PFSK-1 (cell line): ENCODE data around the gene FRMD4A.

Experiments
- FOXP2 ChIP-seq: optimal IDR thresholded peaks from 2 replicates; pipeline ENCODE3; 2011; ENCODE audit warnings: borderline replicate concordance, control low read depth, inconsistent platforms; ENCODE audit not compliant: insufficient read depth; ENCODE audit errors: extremely low read length, extremely low read depth
- POLR2AphosphoS5 ChIP-seq: IDR thresholded peaks from 2 replicates; pipeline ENCODE4 v1.6.1; 2012; ENCODE audit warnings: low read depth, mild to moderate bottlenecking, control low read depth, low read length, moderate library complexity
- SIN3A ChIP-seq: IDR thresholded peaks from 2 replicates; pipeline ENCODE4 v1.6.1; 2012; ENCODE audit warnings: mild to moderate bottlenecking, low read length, moderate library complexity, borderline replicate concordance; ENCODE audit not compliant: insufficient read depth
- TAF1 ChIP-seq: IDR thresholded peaks from 2 replicates; pipeline ENCODE4 v1.6.1; 2012; ENCODE audit warnings: low read length, control low read depth, borderline replicate concordance; ENCODE audit not compliant: insufficient read depth
- TF ChIP-seq, protein P1 (sequence below), 2 experiments: IDR thresholded peaks; 2 replicates each; pipeline versions ENCODE4 v1.6.1 to v1.8.0; 2011 to 2012; ENCODE audit warnings: low read depth in 2 of 2, low read length in 2 of 2, control low read depth in 1 of 2, inconsistent platforms in 1 of 2, mild to moderate bottlenecking in 1 of 2, moderate library complexity in 1 of 2; ENCODE audit not compliant: insufficient read depth in 1 of 2

DNA sequence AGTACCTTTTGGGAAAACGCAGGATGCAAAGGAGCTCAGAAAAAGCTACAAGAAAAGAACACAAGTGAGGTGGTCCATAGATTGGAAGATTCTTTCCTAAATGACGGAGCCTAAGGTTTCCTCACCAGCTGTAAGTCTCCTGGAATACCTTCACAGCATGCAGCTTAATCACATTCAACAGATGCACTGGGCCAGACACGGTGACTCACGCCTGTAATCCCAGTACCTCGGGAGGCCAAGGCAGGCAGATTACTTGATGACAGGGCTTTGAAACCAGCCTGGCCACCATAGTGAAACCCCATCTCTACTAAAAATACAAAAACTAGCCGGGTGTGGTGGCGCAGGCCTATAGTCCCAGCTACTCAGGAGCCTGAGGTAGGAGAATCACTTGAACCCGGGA is 228.7 kb downstream of the FRMD4A start:
- TF ChIP-seq TAF1 (no peak), POLR2AphosphoS5 (no peak), SIN3A (no peak), FOXP2 (no peak)
- TF ChIP-seq, protein P1, sequence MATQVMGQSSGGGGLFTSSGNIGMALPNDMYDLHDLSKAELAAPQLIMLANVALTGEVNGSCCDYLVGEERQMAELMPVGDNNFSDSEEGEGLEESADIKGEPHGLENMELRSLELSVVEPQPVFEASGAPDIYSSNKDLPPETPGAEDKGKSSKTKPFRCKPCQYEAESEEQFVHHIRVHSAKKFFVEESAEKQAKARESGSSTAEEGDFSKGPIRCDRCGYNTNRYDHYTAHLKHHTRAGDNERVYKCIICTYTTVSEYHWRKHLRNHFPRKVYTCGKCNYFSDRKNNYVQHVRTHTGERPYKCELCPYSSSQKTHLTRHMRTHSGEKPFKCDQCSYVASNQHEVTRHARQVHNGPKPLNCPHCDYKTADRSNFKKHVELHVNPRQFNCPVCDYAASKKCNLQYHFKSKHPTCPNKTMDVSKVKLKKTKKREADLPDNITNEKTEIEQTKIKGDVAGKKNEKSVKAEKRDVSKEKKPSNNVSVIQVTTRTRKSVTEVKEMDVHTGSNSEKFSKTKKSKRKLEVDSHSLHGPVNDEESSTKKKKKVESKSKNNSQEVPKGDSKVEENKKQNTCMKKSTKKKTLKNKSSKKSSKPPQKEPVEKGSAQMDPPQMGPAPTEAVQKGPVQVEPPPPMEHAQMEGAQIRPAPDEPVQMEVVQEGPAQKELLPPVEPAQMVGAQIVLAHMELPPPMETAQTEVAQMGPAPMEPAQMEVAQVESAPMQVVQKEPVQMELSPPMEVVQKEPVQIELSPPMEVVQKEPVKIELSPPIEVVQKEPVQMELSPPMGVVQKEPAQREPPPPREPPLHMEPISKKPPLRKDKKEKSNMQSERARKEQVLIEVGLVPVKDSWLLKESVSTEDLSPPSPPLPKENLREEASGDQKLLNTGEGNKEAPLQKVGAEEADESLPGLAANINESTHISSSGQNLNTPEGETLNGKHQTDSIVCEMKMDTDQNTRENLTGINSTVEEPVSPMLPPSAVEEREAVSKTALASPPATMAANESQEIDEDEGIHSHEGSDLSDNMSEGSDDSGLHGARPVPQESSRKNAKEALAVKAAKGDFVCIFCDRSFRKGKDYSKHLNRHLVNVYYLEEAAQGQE (IDR thresholded peaks at IDR 0.05; ENCODE audit: insufficient read depth in 1 of 2, low read depth in 2 of 2, low read length in 2 of 2), result no peak
